Liver (tissue), 9 donors: ENCODE measurements around the gene REPS1. TPM values are rescaled to one million over a fixed set of nuclear protein-coding genes. Genes with fewer than 3 reads are reported as not detected.

Experiments
- DNase-seq: peaks from one replicate; pipeline ENCODE4 v3.0.0-alpha.2; 2017; ENCODE audit warnings: low spot score
- H3K27ac ChIP-seq, 2 donors: one replicate each; pipeline ENCODE4 v1.7.0; 2013; ENCODE audit warnings: inconsistent platforms in 2 of 2, low read length in 2 of 2, control low read depth in 1 of 2, low read depth in 1 of 2, mild to moderate bottlenecking in 1 of 2
- H3K27me3 ChIP-seq, 4 donors: one replicate each; pipeline versions ENCODE4 v1.6.1 to v1.7.0; 2013; ENCODE audit warnings: low read length in 3 of 4, inconsistent platforms in 1 of 4, mild to moderate bottlenecking in 1 of 4, moderate library complexity in 1 of 4; ENCODE audit not compliant: control insufficient read depth in 4 of 4, insufficient read depth in 4 of 4
- H3K36me3 ChIP-seq, 4 donors: one replicate each; pipeline versions ENCODE4 v1.6.1 to v1.7.0; 2013; ENCODE audit warnings: low read length in 3 of 4, mild to moderate bottlenecking in 3 of 4, low read depth in 1 of 4, moderate library complexity in 1 of 4; ENCODE audit not compliant: control insufficient read depth in 4 of 4, insufficient read depth in 3 of 4
- H3K4me1 ChIP-seq, 4 donors: one replicate each; pipeline versions ENCODE4 v1.6.1 to v1.7.0; 2013; ENCODE audit warnings: low read length in 3 of 4, mild to moderate bottlenecking in 3 of 4, moderate library complexity in 1 of 4; ENCODE audit not compliant: control insufficient read depth in 4 of 4, insufficient read depth in 4 of 4
- H3K4me3 ChIP-seq, 3 donors: one replicate each; pipeline versions ENCODE4 v1.6.1 to v1.7.0; 2013; ENCODE audit warnings: low read length in 3 of 3, control low read depth in 1 of 3, low read depth in 1 of 3, mild to moderate bottlenecking in 1 of 3
- H3K9ac ChIP-seq, 2 donors: one replicate each; pipeline ENCODE4 v1.7.0; 2013; ENCODE audit warnings: low read length in 2 of 2, mild to moderate bottlenecking in 2 of 2, moderate library complexity in 2 of 2, control low read depth in 1 of 2, low read depth in 1 of 2
- H3K9me3 ChIP-seq, 4 donors: one replicate each; pipeline versions ENCODE4 v1.6.1 to v1.7.0; 2013; ENCODE audit warnings: low read length in 3 of 4; ENCODE audit not compliant: control insufficient read depth in 4 of 4
- EGR1 ChIP-seq, 2 donors: IDR thresholded peaks; 2 replicates each; pipeline ENCODE4 v1.6.1; 2016 to 2018; ENCODE audit warnings: antibody characterized with exemption in 2 of 2, low read depth in 2 of 2
- FOXA1 ChIP-seq: IDR thresholded peaks from 2 replicates; pipeline ENCODE4 v1.6.1; 2016; ENCODE audit warnings: antibody characterized with exemption
- FOXA2 ChIP-seq: IDR thresholded peaks from 2 replicates; pipeline ENCODE4 v1.6.1; 2016; ENCODE audit warnings: antibody characterized with exemption
- GABPA ChIP-seq, 2 donors: IDR thresholded peaks in 1 of 2; conservative IDR thresholded peaks in 1 of 2; 2 replicates each; pipeline ENCODE4 v1.6.1; 2016; ENCODE audit warnings: antibody characterized with exemption in 2 of 2, mild to moderate bottlenecking in 1 of 2, moderate library complexity in 1 of 2
- HNF4A ChIP-seq, 2 donors: conservative IDR thresholded peaks; 2 replicates each; pipeline ENCODE4 v1.6.1; 2016; ENCODE audit warnings: antibody characterized with exemption in 2 of 2, mild to moderate bottlenecking in 2 of 2
- HNF4G ChIP-seq: IDR thresholded peaks from 2 replicates; pipeline ENCODE4 v1.6.1; 2016; ENCODE audit warnings: antibody characterized with exemption
- JUND ChIP-seq, 2 donors: IDR thresholded peaks; 2 replicates each; pipeline ENCODE4 v1.6.1; 2016; ENCODE audit warnings: antibody characterized with exemption in 2 of 2
- NR2F2 ChIP-seq: IDR thresholded peaks from 2 replicates; pipeline ENCODE4 v1.6.1; 2016; ENCODE audit warnings: antibody characterized with exemption
- RXRA ChIP-seq, 2 donors: IDR thresholded peaks; 2 replicates each; pipeline ENCODE4 v1.6.1; 2017 to 2018; ENCODE audit warnings: antibody characterized with exemption in 2 of 2, mild to moderate bottlenecking in 1 of 2
- TAF1 ChIP-seq: conservative IDR thresholded peaks from 2 replicates; pipeline ENCODE4 v1.6.1; 2016; ENCODE audit warnings: antibody characterized with exemption, mild to moderate bottlenecking
- YY1 ChIP-seq: IDR thresholded peaks from 2 replicates; pipeline ENCODE4 v1.6.1; 2016; ENCODE audit warnings: antibody characterized with exemption, mild to moderate bottlenecking
- WGBS: extraction: QIAGEN DNeasy Blood & Tissue Kit; methylation state at CpG from one replicate; pipeline ENCODE4 v1.1.7; 2013; 5-methylcytosine and 5-hydroxymethylcytosine counted together
- polyA plus RNA-seq, 2 donors: library from polyadenylated mRNA; stranded (reverse) in 1 of 2; unstranded in 1 of 2; fragments of 200-250 nt in 1 of 2; fragments of >200 nt in 1 of 2; fragmentation: Nextera tagmentation in 1 of 2; extraction: Ambion mirVana in 1 of 2; gene quantifications; one replicate each; pipeline versions ENCODE4 v1.2.1 to v1.2.3, GENCODE V29; 2013 to 2015
- total RNA-seq, 2 donors: library from RNA; depleted of rRNA; stranded (reverse); fragments of >200 nt; gene quantifications; one replicate each; pipeline ENCODE4 v1.2.3, GENCODE V29; 2014
- TF ChIP-seq, protein P1 (sequence below): IDR thresholded peaks from 2 replicates; pipeline ENCODE4 v1.6.1; 2016; ENCODE audit warnings: antibody characterized with exemption
- TF ChIP-seq, protein P2 (sequence below): IDR thresholded peaks from 2 replicates; pipeline ENCODE4 v1.6.1; 2016; ENCODE audit warnings: antibody characterized with exemption
- TF ChIP-seq, protein P3 (sequence below): IDR thresholded peaks from 2 replicates; pipeline ENCODE4 v1.6.1; 2016; ENCODE audit warnings: antibody characterized with exemption, mild to moderate bottlenecking
- TF ChIP-seq, protein P4 (sequence below): fragments of 150-350 bp; IDR thresholded peaks from 2 replicates; pipeline ENCODE4 v1.5.1; 2017; ENCODE audit warnings: improper control_type of control experiment, low read depth, low read length; ENCODE audit not compliant: missing input control
- TF ChIP-seq, protein P5 (sequence below): IDR thresholded peaks from 2 replicates; pipeline ENCODE4 v1.6.1; 2016; ENCODE audit warnings: antibody characterized with exemption
- donor health status: healthy.
- donor health status: healthy.
- donor health status: healthy.
- donor health status: healthy.
- donor health status: healthy.

REPS1 gene
- total and polyA plus RNA-seq, 4 donors, result 12.3 to 46.4 (median 21.1) TPM

DNA sequence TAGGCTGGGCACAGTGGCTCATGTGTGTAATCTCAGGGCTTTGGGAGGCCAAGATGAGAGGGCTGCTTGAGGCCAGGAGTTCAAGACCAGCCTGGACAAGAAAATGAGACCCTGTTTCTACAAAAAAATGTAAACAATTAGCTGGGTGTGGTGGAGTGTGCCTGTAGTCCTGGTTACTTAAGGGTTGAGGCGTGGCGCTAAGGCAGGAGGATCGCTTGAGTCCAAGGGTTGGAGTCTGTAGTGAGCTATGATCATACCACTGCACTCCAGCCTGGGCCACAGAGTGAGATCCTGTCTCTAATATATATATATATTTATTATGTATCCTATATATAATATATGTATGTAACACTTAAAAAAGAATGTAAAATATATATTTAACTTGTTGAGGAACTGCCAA, 32.6 kb upstream of the REPS1 start:
- Histone ChIP-seq H3K27me3 (no peaks in the 10 kb centered on the region), H3K36me3 (no peaks in the 10 kb centered on the region), H3K9ac (no peak overlapping the region), H3K4me1 (peaks cover 10 to 32% (median 29%) of the 10 kb centered on the region in 4 donors), H3K9me3 (no peaks in the 10 kb centered on the region), H3K4me3 (no peak overlapping the region), H3K27ac (no peak overlapping the region)
- no peak for DNase-seq
- TF ChIP-seq, protein P1, sequence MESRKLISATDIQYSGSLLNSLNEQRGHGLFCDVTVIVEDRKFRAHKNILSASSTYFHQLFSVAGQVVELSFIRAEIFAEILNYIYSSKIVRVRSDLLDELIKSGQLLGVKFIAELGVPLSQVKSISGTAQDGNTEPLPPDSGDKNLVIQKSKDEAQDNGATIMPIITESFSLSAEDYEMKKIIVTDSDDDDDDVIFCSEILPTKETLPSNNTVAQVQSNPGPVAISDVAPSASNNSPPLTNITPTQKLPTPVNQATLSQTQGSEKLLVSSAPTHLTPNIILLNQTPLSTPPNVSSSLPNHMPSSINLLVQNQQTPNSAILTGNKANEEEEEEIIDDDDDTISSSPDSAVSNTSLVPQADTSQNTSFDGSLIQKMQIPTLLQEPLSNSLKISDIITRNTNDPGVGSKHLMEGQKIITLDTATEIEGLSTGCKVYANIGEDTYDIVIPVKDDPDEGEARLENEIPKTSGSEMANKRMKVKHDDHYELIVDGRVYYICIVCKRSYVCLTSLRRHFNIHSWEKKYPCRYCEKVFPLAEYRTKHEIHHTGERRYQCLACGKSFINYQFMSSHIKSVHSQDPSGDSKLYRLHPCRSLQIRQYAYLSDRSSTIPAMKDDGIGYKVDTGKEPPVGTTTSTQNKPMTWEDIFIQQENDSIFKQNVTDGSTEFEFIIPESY, result no peak
- TF ChIP-seq FOXA1 (no peak), EGR1 (IDR thresholded peaks at IDR 0.05; ENCODE audit: low read depth in 2 of 2) (no peak), NR2F2 (no peak)
- TF ChIP-seq, protein P2, sequence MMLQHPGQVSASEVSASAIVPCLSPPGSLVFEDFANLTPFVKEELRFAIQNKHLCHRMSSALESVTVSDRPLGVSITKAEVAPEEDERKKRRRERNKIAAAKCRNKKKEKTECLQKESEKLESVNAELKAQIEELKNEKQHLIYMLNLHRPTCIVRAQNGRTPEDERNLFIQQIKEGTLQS, result no peak
- 92% methylated on average over 3 of the region's 3 CpGs for WGBS

DNA sequence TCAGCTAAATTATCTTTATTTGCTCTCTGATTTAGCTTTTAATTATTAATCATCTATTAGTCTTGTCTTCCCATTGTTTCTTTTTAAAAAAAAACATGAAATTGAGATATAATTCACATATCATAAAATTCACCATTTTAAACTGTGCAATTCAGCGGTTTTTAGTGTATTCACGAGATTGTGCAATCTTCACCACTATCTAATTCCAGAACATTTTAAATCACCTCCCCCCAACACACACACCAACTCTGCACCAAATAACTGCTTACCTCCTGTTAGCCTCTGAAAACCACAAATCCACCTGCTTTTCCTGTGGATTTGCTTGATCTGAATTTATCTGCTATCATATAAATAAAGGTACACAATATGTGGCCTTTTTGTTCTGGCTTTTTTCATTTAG, 31.7 kb upstream of the REPS1 start:
- DNase-seq, result no peak
- Histone ChIP-seq H3K27me3 (no peaks in the 10 kb centered on the region), H3K36me3 (no peaks in the 10 kb centered on the region), H3K4me3 (no peak overlapping the region), H3K4me1 (peaks cover 10 to 42% (median 36%) of the 10 kb centered on the region in 4 donors), H3K9me3 (no peaks in the 10 kb centered on the region), H3K9ac (peak overlapping the region in 1 of 2 donors; percentile 37), H3K27ac (no peak overlapping the region)
- TF ChIP-seq HNF4A (conservative IDR thresholded peaks at IDR 0.05), result peak; percentile 12 to 29
- TF ChIP-seq YY1, result peak; percentile 39
- TF ChIP-seq, protein P1, result no peak
- 48% methylated on average over 2 of the region's 2 CpGs for WGBS

DNA sequence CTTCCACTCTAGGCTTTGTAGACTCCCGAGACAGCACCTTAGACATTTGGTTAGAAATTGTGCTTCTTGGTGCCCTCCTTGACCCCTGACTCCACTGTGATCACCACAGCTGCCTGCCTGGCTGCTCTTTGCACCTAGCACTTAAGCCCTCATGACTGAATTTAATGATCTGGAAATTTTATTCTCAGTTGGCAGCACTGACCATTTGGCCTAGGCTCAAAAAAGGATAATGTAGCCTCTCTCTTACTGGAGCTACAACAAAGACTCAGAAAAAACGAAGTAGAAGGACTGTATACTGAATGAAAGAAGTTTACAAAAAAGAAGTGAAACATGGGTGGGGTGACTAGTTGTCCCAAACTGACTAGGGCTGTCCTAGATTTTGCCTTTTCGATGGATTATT, 29.2 kb upstream of the REPS1 start:
- Histone ChIP-seq H3K27me3 (no peaks in the 10 kb centered on the region), H3K9ac (no peak overlapping the region), H3K4me1 (peaks cover 12 to 60% (median 50%) of the 10 kb centered on the region in 4 donors), H3K27ac (peak overlapping the region; percentile 25 to 53), H3K4me3 (no peak overlapping the region), H3K36me3 (no peaks in the 10 kb centered on the region), H3K9me3 (no peaks in the 10 kb centered on the region)
- no peak for DNase-seq
- WGBS, result 23% methylated on average over 3 of the region's 3 CpGs
- TF ChIP-seq TAF1, result no peak
- TF ChIP-seq, protein P2, result no peak
- peak in 1 of 2 donors; percentile 73 for TF ChIP-seq JUND (IDR thresholded peaks at IDR 0.05)
- TF ChIP-seq, protein P3, sequence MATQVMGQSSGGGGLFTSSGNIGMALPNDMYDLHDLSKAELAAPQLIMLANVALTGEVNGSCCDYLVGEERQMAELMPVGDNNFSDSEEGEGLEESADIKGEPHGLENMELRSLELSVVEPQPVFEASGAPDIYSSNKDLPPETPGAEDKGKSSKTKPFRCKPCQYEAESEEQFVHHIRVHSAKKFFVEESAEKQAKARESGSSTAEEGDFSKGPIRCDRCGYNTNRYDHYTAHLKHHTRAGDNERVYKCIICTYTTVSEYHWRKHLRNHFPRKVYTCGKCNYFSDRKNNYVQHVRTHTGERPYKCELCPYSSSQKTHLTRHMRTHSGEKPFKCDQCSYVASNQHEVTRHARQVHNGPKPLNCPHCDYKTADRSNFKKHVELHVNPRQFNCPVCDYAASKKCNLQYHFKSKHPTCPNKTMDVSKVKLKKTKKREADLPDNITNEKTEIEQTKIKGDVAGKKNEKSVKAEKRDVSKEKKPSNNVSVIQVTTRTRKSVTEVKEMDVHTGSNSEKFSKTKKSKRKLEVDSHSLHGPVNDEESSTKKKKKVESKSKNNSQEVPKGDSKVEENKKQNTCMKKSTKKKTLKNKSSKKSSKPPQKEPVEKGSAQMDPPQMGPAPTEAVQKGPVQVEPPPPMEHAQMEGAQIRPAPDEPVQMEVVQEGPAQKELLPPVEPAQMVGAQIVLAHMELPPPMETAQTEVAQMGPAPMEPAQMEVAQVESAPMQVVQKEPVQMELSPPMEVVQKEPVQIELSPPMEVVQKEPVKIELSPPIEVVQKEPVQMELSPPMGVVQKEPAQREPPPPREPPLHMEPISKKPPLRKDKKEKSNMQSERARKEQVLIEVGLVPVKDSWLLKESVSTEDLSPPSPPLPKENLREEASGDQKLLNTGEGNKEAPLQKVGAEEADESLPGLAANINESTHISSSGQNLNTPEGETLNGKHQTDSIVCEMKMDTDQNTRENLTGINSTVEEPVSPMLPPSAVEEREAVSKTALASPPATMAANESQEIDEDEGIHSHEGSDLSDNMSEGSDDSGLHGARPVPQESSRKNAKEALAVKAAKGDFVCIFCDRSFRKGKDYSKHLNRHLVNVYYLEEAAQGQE, result peak; percentile 51
- TF ChIP-seq, protein P4, sequence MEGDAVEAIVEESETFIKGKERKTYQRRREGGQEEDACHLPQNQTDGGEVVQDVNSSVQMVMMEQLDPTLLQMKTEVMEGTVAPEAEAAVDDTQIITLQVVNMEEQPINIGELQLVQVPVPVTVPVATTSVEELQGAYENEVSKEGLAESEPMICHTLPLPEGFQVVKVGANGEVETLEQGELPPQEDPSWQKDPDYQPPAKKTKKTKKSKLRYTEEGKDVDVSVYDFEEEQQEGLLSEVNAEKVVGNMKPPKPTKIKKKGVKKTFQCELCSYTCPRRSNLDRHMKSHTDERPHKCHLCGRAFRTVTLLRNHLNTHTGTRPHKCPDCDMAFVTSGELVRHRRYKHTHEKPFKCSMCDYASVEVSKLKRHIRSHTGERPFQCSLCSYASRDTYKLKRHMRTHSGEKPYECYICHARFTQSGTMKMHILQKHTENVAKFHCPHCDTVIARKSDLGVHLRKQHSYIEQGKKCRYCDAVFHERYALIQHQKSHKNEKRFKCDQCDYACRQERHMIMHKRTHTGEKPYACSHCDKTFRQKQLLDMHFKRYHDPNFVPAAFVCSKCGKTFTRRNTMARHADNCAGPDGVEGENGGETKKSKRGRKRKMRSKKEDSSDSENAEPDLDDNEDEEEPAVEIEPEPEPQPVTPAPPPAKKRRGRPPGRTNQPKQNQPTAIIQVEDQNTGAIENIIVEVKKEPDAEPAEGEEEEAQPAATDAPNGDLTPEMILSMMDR, result no peak
- TF ChIP-seq FOXA2, result no peak
- TF ChIP-seq, protein P5, sequence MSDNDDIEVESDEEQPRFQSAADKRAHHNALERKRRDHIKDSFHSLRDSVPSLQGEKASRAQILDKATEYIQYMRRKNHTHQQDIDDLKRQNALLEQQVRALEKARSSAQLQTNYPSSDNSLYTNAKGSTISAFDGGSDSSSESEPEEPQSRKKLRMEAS, result peak; percentile 42
- TF ChIP-seq HNF4G, result peak; percentile 69
- TF ChIP-seq GABPA (IDR thresholded peaks at IDR 0.05 in 1 of 2, conservative IDR thresholded peaks at IDR 0.05 in 1 of 2), result no peak
- TF ChIP-seq RXRA (IDR thresholded peaks at IDR 0.05), result peak; percentile 71 to 84
- TF ChIP-seq HNF4A (conservative IDR thresholded peaks at IDR 0.05), result peak; percentile 89 to 93
